NCI-H187 treated with DMSO at 0.1 percent for 48 hours (cell line): ENCODE measurements around the gene ARRDC4.

Experiments
- DNase-seq: peaks from one replicate; lab custom pipeline; 2025; lab: John Stamatoyannopoulos, UW

Gene ARRDC4

DNA sequence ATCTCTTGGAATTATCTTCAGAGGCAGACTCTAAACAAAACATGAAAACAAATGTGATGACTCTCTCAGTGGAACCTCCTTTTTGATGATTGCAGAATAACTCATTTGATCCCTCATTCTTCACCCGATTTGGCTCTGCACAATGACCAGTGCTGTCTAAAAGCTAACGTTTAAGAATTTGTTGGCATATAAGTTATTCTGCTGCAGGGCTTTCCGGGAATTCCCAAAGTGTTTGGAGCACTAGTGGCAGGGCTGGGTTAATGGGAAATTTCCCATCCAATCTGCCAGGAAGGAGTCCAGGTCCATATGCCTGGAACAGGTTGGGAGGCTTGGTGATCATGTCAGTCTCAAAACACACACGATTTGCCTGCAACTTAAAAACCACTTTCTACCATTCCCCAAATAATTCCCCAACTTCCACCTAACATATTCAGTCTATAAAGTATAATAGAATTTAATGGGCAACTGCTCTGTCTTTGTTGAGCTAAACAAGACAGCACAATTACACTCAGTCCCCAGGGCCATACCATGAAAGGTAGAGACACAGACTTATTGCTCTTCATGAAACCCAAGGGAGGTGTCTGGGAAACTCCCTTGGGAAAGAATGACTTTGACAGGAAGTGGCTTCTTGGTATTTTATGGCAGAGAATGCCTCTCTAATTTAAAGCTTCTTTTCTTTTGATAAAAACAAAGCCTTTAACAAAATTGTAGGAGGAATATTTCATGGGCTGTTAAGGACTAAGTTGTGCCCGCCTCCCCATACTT is 38.0 kb downstream of the ARRDC4 start:
- no peak for DNase-seq

DNA sequence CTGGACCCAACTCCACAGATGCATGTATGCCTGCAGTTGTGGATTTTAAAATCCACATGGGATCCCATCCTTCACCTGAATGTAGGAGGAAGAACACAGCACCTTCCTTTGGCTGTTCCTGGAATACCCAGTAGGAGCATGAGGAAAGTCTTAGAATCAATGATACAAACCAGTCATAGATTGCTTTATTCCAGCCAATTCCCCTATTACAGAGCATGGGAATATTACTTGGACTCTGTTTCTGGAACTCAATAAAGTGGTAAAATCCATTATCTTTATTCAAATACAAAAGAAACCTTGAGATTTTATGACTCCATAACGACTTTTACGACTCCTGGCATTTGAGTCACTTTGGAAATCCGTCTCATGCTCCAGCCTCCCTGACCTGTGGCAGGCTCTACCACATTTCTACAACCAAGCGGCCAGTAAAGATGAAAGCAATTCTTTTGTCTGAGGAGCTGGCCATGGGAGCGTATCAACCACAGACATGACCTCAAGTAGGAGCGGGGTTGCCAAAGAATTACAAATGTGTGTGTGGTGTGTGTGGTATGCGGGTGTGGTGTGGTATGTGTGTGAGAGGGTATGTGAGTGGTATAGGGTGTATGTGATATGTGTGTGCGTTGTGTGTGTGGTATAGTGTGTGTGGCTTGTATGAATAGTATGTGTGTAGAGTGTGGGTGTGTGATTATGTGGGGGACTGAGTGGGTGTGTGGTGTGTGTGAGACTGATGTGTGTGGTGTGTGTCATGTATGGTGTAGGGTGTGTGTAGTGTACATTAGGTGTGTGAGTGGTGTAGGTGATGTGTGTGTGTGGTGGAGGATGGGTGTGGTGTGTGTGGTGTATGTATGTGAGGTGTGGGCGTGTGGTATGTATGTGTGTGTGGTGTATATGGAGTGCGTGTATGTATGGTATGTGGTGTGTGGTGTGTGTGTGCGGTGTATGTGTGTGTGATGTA is 40.0 kb downstream of the ARRDC4 start:
- DNase-seq = no peak

DNA sequence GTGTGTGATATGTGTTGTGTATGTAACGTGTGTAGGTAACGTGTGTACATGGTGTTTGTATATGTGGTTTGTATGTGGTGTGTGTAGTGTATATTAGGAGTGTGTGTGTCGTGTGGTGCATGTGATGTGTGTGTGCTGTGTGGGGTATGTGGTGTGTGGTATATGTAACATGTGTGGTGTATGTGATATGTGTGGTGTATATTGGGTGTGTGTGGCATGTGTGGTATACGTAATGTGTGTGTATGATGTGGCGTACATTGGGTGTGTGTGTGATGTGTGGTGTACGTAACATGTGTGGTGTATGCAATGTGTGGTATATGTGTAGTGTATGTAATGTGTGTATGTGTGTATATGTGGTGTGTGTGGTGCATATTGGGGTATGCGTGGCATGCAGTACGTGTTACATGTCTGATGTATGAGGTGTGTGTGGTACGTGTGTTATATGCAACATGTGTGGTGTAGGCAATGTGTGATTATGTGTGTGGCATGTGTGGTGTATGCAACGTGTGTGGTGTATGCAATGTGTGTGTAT is 41.2 kb downstream of the ARRDC4 start:
- no peak for DNase-seq

DNA sequence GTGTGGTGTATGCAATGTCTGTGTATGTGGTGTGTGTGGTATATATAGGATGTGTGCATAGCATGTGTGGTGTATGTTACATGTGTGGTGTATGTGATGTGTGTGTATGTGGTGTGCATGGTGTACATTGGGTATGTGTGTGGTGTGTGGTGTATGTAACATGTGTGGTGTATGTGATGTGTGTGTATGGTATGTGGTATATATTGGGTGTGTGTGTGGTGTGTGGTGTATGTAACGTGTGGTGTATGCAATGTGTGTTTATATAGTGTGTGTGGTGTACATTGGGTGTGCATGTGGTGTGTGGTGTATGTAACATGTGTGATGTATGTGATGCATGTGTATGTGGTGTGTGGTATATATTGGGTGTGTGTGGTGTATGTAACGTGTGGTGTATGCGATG is 41.9 kb downstream of the ARRDC4 start:
- DNase-seq = no peak

DNA sequence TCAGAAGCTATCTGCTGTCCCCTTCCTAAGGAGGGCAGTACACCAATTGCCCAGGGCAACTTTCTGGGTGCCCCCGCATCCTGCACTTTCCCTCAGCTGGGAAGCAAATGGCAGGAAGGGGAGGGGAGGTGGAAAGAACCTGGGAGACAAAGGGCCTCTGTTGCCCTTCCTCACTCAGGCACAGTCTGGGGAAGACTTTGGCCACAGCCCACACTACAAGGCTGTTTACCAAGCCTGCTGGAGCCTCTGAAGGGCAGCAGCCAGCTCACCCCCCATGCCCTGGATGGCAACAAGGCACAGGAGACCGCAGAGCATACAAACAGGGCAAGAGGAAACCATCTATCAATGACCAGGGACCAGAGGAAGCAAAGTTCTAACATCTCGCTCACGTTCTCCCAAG is 42.4 kb downstream of the ARRDC4 start:
- DNase-seq = no peak

DNA sequence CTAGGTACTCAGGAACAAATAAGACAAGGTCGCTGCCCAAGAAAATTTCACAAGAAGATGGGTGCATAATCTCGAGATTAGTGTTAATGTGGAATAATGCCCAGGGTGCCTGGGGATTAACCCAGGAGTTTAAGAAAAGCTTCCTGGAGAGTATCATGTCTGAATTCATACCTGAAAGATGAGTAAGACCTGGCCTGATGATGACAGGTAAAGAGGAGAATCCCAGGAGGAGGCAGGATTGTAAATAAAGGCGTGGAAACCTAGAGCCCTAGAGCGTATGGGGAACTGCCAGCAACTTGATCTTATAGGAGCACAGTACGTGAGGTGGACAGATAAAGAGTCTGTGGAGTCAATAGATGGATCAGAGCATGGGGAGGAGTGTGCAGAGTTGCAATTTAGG is 43.0 kb downstream of the ARRDC4 start:
- DNase-seq = no peak

DNA sequence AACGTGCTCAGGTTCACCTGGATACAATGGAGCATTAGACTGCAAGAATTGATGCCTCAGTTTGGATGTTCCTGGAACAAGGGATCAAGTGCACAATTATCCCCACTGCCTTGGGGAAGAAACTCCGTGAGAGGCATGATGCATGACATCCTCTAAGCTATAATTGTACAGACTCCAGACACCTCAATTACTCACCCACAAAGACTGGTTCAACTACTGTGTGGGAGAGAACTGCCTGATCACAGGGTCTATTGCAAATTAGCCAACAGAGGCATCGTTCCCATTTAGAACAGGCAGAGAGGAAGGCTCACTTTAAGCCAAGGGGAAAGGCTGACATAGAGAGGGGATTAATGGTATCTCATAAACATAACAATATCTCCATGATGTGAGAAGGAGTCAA is 43.5 kb downstream of the ARRDC4 start:
- no peak for DNase-seq

DNA sequence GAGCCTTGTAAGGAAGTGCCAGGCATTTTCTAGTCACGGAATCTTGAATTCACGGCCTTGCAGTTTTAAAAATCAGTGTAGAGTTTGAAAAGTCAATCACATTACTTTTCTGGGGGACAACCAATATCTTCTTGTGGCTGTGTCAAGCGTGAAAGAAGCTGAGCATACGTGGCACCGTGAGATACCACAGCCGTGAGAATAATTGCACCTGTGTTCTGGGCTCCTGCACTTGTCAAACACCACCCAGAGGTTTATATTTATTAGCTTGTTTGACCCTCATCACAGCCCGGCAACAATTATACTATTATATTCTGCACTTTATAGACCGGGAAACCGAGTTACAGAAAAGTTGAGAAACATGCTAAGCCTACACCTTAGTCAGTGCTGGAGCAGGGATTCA is 45.2 kb downstream of the ARRDC4 start:
- DNase-seq = no peak

DNA sequence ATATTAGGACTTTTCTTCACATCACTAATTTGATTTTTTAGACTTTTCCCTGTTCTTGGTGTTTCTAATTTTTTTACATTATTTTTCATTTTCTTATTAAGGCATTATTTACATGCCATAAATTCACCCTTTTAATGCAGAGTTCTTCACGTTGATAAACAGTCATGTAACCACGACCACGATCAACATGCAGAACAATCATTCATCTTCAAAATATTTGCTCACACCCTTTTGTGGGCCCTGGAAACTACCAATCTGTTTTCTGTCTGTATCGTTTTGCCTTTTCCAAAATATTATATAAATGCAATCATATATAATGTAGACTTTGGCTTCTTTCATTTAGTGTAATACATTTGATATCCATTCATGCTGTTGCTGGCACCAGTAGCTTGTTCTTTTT is 48.7 kb downstream of the ARRDC4 start:
- DNase-seq = no peak

DNA sequence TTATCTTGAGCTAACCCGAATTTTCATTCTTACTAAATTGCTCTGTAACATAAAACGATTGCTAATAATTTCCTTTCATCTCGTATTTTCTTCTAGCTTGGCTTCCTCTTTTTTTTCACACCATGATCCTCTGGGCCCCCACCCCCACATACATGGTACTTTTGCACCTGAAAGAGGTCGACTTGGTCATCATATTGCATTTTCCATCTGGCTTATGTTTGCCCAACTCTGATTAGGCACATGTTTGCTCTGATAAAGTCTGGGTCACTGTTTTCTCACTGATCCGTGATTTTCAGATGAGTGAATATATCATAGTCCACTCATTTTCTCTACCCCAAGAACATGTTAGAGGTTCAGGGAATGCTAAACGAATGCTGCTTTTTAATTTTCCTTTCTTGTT is 49.5 kb downstream of the ARRDC4 start:
- DNase-seq = no peak

DNA sequence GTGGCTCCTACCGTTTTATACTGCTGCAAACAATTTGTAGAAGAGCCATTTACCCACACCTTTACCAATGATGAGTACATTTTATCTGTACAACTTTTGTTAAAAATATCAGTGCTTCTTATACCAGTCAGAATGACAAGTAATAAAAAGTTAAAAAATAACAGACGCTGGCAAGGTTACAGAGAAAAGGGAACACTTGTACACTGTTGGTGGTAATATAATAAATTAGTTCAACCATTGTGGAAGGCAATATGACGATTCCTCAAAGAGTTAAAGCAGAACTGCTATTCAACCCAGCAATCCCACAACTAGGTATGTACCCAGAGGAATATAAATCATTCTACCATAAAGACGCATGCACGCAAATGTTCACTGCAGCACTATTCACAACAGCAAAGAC is 51.9 kb downstream of the ARRDC4 start:
- no peak for DNase-seq

DNA sequence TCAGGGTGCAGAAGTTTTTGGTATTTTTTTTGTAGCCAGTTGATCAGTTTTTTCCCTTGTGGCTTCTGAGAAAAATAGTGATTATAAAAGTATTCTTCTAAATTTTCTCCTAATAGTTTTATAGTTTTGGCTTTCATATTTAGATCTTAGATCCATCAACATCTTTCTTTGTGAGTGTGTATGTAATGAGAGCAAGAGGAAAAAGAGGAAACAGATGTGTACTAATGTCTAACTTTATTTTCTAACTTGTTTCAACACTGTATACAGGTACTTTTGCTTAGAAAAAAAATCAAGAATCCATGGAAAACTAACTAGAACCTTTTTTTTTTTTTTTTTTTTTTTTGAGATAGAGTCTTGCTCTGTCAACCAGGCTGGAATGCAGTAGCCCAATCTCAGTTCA is 53.1 kb downstream of the ARRDC4 start:
- no peak for DNase-seq

DNA sequence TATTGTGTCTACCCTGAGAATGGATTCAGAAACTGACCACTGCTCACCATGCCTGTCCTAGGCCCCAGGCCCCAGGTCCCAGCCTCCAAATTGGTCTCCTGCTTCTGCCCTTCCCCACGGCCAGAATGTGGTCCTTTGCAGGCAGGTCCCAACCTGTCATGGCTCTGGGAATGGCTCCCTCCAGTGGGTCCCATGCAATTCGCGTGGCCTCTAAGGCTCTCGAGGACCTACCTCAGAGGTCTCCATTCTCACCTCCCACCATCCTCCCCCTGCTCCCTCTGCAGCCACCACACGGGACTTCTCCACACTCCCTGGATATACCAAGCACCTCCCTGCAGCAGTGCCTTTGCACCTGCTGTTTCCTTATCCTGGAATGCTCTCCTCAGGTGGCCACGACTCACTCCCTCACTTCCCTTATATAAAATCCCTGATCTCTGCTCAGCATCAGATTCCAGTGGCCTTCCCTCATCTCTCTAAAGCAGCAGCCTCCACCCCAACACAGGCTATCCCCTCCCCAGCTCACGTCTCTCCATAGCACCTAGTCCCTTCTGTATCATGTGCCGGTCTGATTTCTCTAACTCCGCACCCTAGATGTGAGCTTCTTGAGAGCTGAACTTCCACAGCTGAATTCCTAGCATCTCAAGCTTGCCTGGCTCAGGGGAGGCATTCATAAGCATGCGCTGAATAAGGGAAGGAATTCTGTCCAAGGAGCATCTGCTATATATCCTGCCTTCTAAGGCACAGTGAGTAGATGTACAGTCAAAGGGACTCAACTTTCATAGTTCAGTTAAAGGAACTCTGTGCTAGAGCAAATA is 56.9 kb downstream of the ARRDC4 start:
- no peak for DNase-seq

DNA sequence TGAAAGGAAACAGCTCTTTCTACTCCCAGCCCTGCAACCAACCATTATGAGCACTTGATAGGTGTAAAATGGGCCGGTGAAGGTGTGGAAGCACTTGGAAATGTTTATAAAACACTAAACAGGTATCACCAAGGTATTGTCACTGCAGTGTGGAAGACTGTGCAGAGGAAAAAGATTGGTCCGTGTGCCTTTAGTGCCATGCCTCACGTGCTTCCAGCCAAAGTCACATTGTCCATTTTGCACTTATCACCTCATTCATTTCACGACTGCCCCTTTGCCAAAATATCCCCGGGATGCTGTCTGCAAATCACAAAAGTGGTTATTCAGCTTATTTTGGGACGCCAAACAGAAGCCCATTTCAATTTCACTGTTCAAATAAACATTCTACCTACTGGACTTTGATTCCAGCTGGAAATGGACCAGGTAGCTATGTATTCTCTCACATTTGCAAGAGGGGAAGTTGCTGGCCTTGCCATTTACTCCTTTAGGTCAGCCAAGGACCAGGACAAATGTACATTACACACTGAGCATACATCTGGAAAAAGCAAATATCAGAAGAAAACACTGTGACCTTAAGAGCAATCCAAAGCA is 58.4 kb downstream of the ARRDC4 start:
- no peak for DNase-seq
